Epithelial cell of esophagus (primary cell): ENCODE results near the gene SLC38A4.

ENCODE experiments used
- DNase-seq: peaks from one replicate; pipeline ENCODE4 v3.0.0; 2010; ENCODE audit warnings: low read depth
- H3K4me3 ChIP-seq: 2 replicates; pipeline ENCODE4 v1.5.1; 2011; ENCODE audit warnings: mild to moderate bottlenecking, low read length, control low read depth
- TF ChIP-seq, protein P1 (sequence below): IDR thresholded peaks from 2 replicates; pipeline ENCODE4 v1.5.1; 2011; ENCODE audit warnings: low read depth, mild to moderate bottlenecking, low read length, control low read depth, inconsistent platforms; ENCODE audit not compliant: insufficient read depth; ENCODE audit errors: missing control alignments

The SLC38A4 gene

DNA sequence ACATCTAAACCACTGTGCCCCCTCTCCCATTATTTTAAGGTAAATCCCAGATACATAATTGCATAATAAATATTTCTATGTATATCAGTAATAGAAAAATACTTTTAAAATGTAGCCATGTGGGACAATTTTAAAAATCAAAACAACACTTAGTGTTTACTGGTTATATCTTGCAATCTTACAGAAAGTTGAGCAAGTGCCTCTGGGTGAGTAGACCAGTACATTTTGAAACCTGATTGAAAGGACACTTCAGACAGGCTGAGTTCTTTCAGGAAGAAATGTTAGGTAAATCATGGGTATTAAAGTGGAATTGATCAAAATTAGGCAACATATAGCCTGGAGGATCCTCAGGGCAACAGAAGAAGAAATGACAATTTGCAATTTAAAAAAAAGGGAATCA lies 7.2 kb downstream of the SLC38A4 start:
- TF ChIP-seq, protein P1, sequence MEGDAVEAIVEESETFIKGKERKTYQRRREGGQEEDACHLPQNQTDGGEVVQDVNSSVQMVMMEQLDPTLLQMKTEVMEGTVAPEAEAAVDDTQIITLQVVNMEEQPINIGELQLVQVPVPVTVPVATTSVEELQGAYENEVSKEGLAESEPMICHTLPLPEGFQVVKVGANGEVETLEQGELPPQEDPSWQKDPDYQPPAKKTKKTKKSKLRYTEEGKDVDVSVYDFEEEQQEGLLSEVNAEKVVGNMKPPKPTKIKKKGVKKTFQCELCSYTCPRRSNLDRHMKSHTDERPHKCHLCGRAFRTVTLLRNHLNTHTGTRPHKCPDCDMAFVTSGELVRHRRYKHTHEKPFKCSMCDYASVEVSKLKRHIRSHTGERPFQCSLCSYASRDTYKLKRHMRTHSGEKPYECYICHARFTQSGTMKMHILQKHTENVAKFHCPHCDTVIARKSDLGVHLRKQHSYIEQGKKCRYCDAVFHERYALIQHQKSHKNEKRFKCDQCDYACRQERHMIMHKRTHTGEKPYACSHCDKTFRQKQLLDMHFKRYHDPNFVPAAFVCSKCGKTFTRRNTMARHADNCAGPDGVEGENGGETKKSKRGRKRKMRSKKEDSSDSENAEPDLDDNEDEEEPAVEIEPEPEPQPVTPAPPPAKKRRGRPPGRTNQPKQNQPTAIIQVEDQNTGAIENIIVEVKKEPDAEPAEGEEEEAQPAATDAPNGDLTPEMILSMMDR, result no peak
- H3K4me3 ChIP-seq, result no peak overlapping the region
- DNase-seq, result no peak

DNA sequence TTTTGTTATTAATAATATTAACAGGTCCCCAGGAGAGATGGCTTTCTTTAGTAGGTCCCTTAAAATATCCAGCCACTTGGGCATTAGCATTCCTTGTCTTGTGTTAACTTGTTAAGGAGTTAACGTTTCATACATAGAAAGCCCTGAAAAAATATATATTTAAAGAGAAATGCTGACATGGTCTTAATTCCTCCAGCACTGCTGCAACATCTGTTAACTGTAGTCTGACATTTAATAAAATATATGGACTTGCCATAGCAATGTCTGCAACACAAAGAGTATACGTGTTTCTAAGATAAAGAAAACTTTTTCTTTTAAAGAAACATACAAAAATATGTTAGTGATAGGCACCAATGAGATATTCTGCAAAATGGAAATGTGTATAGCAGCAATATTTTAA lies 10.0 kb downstream of the SLC38A4 start:
- H3K4me3 ChIP-seq, result no peak overlapping the region
- DNase-seq, result no peak
- TF ChIP-seq, protein P1, result no peak

- TF ChIP-seq, protein P1, result no peak
- DNase-seq, result no peak
- H3K4me3 ChIP-seq, result no peak overlapping the region
These were observed 11.7 kb downstream of the SLC38A4 start for GRCh38 chr12:46814143-46814542.

DNA sequence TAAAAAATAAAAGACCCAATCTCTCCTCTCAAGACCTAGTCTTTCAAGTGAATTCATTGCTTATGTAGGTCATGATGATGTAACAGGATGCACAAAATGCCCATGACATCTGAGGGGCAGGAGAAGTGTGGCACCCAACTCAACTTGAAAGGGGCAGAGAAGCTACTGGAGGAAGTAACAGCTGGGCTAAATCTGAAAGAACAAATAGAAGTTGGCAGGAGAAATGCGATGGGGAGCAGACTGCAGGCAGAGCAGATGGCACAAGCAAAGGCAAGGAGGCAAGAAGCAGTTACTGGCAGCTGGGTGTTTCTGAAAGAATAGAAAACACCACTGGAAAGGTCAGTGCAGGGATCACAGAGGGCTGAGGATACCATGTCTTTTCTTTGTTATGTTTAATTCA lies 14.6 kb downstream of the SLC38A4 start:
- TF ChIP-seq, protein P1, result no peak
- DNase-seq, result no peak
- H3K4me3 ChIP-seq, result no peak overlapping the region

- no peak overlapping the region for H3K4me3 ChIP-seq
- TF ChIP-seq, protein P1, result no peak
- DNase-seq, result no peak
These were observed 16.7 kb downstream of the SLC38A4 start for GRCh38 chr12:46808955-46809697.

GRCh38 chr12:46808317-46808716 lies 17.5 kb downstream of the SLC38A4 start:
- H3K4me3 ChIP-seq, result no peak overlapping the region
- TF ChIP-seq, protein P1, result no peak
- DNase-seq, result no peak

GRCh38 chr12:46804054-46804453 lies 21.7 kb downstream of the SLC38A4 start:
- TF ChIP-seq, protein P1, result no peak
- DNase-seq, result no peak
- H3K4me3 ChIP-seq, result no peak overlapping the region
